Ecto neural progenitor cell (in vitro differentiated cells): ENCODE measurements around the gene KMT2D.

Experiments used
- DNase-seq: peaks from one replicate; pipeline ENCODE4 v3.0.0-alpha.2; 2018; ENCODE audit warnings: low spot score

KMT2D gene

GRCh38 chr12:49052451-49053208 lies 8.0 kb downstream of the KMT2D start:
- DNase-seq = no peak

GRCh38 chr12:49051777-49052438 lies 8.7 kb downstream of the KMT2D start:
- DNase-seq = no peak

GRCh38 chr12:49051373-49051764 lies 9.2 kb downstream of the KMT2D start:
- DNase-seq = no peak

GRCh38 chr12:49050507-49051372 lies 9.9 kb downstream of the KMT2D start:
- DNase-seq = no peak

- DNase-seq = no peak
Measured at GRCh38 chr12:49049566-49050224, 10.9 kb downstream of the KMT2D start.

- no peak for DNase-seq
Measured at GRCh38 chr12:49048953-49049352, 11.6 kb downstream of the KMT2D start.

- DNase-seq = no peak
Measured at GRCh38 chr12:49046129-49046895, 14.3 kb downstream of the KMT2D start.

GRCh38 chr12:49044660-49045059 lies 15.9 kb downstream of the KMT2D start:
- DNase-seq = no peak

GRCh38 chr12:49043856-49044258 lies 16.7 kb downstream of the KMT2D start:
- DNase-seq = peak; percentile 86

- DNase-seq = no peak
Measured at GRCh38 chr12:49043241-49043640, 17.4 kb downstream of the KMT2D start.

GRCh38 chr12:49041881-49042484 lies 18.6 kb downstream of the KMT2D start:
- DNase-seq = no peak

- DNase-seq = no peak
Measured at GRCh38 chr12:49041036-49041880, 19.3 kb downstream of the KMT2D start.

- DNase-seq = no peak
Measured at GRCh38 chr12:49040364-49040855, 20.2 kb downstream of the KMT2D start.

GRCh38 chr12:49039421-49040363 lies 20.9 kb downstream of the KMT2D start:
- DNase-seq = no peak

GRCh38 chr12:49038291-49038955 lies 22.2 kb downstream of the KMT2D start:
- no peak for DNase-seq

GRCh38 chr12:49037947-49038237 lies 22.7 kb downstream of the KMT2D start:
- DNase-seq = no peak

- no peak for DNase-seq
Measured at GRCh38 chr12:49037111-49037946, 23.3 kb downstream of the KMT2D start.
